ENCODE data around the gene PTPN7. TPM values are rescaled to one million over a fixed set of nuclear protein-coding genes. Genes with fewer than 3 reads are reported as not detected.

The PTPN7 gene
- total RNA-seq, 4 donors from 2014 or later, result 1.3 to 4.3 (median 2.1) TPM

GRCh38 chr1:202110977-202111376, 49.4 kb downstream of the PTPN7 start:
- no peak for TF ChIP-seq CTCF (IDR thresholded peaks at IDR 0.05)
- no peak for TF ChIP-seq POLR2A (IDR thresholded peaks at IDR 0.05)
- 89 to 94% methylated on average over 3 of the region's 3 CpGs for WGBS, 2 donors
- H3K4me1 ChIP-seq, result peaks cover 23 to 45% of the 10 kb centered on the region in 2 donors
- no peaks in the 10 kb centered on the region for H3K27me3 ChIP-seq
- no peak overlapping the region for H3K4me3 ChIP-seq (replicated peaks in 1 of 3)
- no peak overlapping the region for H3K27ac ChIP-seq
- intact Hi-C loops (cut with DNase I), result loop anchor here (10.0 kb wide), 1 partner anchor 216 kb away; no protein-coding TSS in a partner anchor
- no peaks in the 10 kb centered on the region for H3K36me3 ChIP-seq
- DNase-seq, result no peak
- H3K9me3 ChIP-seq, result no peaks in the 10 kb centered on the region

GRCh38 chr1:202107801-202108731, 52.3 kb downstream of the PTPN7 start:
- Histone ChIP-seq H3K4me3 (replicated peaks in 1 of 3) (no peak overlapping the region), H3K36me3 (no peaks in the 10 kb centered on the region), H3K27me3 (no peaks in the 10 kb centered on the region), H3K9me3 (no peaks in the 10 kb centered on the region), H3K4me1 (peaks cover 18 to 45% of the 10 kb centered on the region in 2 donors), H3K27ac (peak overlapping the region; percentile 89 to 95 (median 90))
- 67 to 71% methylated on average over 6 to 12 of the region's 13 CpGs for WGBS, 2 donors
- intact Hi-C loops (cut with DNase I), result no loop called here
- DNase-seq, result peak in 1 of 2 donors; percentile 25
- TF ChIP-seq POLR2A (IDR thresholded peaks at IDR 0.05) (no peak), CTCF (IDR thresholded peaks at IDR 0.05) (no peak)

- 14 to 16% methylated on average over 2 to 5 of the region's 5 CpGs for WGBS, 2 donors
- H3K27me3 ChIP-seq, result no peaks in the 10 kb centered on the region
- H3K4me3 ChIP-seq (replicated peaks in 1 of 3), result no peak overlapping the region
- no peaks in the 10 kb centered on the region for H3K9me3 ChIP-seq
- H3K36me3 ChIP-seq, result no peaks in the 10 kb centered on the region
- DNase-seq, result peak; percentile 98
- TF ChIP-seq POLR2A (IDR thresholded peaks at IDR 0.05) (peak in 1 of 2 donors; percentile 38), CTCF (IDR thresholded peaks at IDR 0.05) (peak in 1 of 6 experiments; percentile 24)
- peak overlapping the region; percentile 89 to 95 (median 90) for H3K27ac ChIP-seq
- intact Hi-C loops (cut with DNase I), result no loop called here
- peaks cover 18 to 38% of the 10 kb centered on the region in 2 donors for H3K4me1 ChIP-seq
Measured at GRCh38 chr1:202107321-202107761, 53.1 kb downstream of the PTPN7 start.

GRCh38 chr1:202106340-202107254, 53.8 kb downstream of the PTPN7 start:
- no peak for TF ChIP-seq CTCF (IDR thresholded peaks at IDR 0.05)
- no peak for TF ChIP-seq POLR2A (IDR thresholded peaks at IDR 0.05)
- 68 to 73% methylated on average over 9 to 10 of the region's 10 CpGs for WGBS, 2 donors
- Histone ChIP-seq H3K36me3 (no peaks in the 10 kb centered on the region), H3K4me1 (peaks cover 18 to 38% of the 10 kb centered on the region in 2 donors), H3K9me3 (no peaks in the 10 kb centered on the region), H3K27ac (peak overlapping the region; percentile 89 to 95 (median 90)), H3K4me3 (replicated peaks in 1 of 3) (no peak overlapping the region), H3K27me3 (no peaks in the 10 kb centered on the region)
- intact Hi-C loops (cut with DNase I), result no loop called here
- DNase-seq, result peak; percentile 46 to 58
